ENCODE data around the gene PDIA5.

PDIA5 gene

GRCh38 chr3:123082370-123083065 is 15.7 kb downstream of the PDIA5 start:
- no peak for TF ChIP-seq CTCF (IDR thresholded peaks at IDR 0.05)

GRCh38 chr3:123083383-123084124 is 16.7 kb downstream of the PDIA5 start:
- TF ChIP-seq CTCF (IDR thresholded peaks at IDR 0.05) = no peak

- TF ChIP-seq CTCF (IDR thresholded peaks at IDR 0.05) = no peak
Observed at GRCh38 chr3:123084192-123084591, 17.4 kb downstream of the PDIA5 start.

- TF ChIP-seq CTCF (IDR thresholded peaks at IDR 0.05) = no peak
Observed at GRCh38 chr3:123084738-123085237, 18.0 kb downstream of the PDIA5 start.

- TF ChIP-seq CTCF (IDR thresholded peaks at IDR 0.05) = no peak
Observed at GRCh38 chr3:123085293-123085931, 18.6 kb downstream of the PDIA5 start.

- no peak for TF ChIP-seq CTCF (IDR thresholded peaks at IDR 0.05)
Observed at GRCh38 chr3:123085932-123086627, 19.3 kb downstream of the PDIA5 start.

- no peak for TF ChIP-seq CTCF (IDR thresholded peaks at IDR 0.05)
Observed at GRCh38 chr3:123088387-123088786, 21.6 kb downstream of the PDIA5 start.
